Activated naive CD8-positive, alpha-beta T cell treated with anti-CD3 and anti-CD28 coated beads, Interleukin-2, amount 50 U/mL, for 24 hours (primary cell): ENCODE data around the gene C5orf15.
A peak's percentile ranks its signal among the peaks of the same experiment; 100 is the strongest.

Source experiments
- ATAC-seq: fragments of 150-1000 bp; cut with Tn5 transposase; one replicate; pipeline ENCODE4 v1.10.0; 2021
- DNase-seq: peaks from one replicate; pipeline ENCODE4 v3.0.0; 2021
- H3K27ac Mint-ChIP-seq: one replicate; pipeline ENCODE4 v1.8.0; 2021; ENCODE audit warnings: mild to moderate bottlenecking, mixed read lengths
- H3K27me3 Mint-ChIP-seq: one replicate; pipeline ENCODE4 v1.8.0; 2021; ENCODE audit warnings: mixed read lengths
- H3K36me3 Mint-ChIP-seq: one replicate; pipeline ENCODE4 v1.8.0; 2021; ENCODE audit warnings: low read depth, mixed read lengths
- H3K4me1 Mint-ChIP-seq: one replicate; pipeline ENCODE4 v1.8.0; 2021; ENCODE audit warnings: mixed read lengths
- H3K4me3 Mint-ChIP-seq: one replicate; pipeline ENCODE4 v1.8.0; 2021; ENCODE audit warnings: mild to moderate bottlenecking, moderate library complexity, mixed read lengths
- H3K9me3 Mint-ChIP-seq: one replicate; pipeline ENCODE4 v1.8.0; 2021; ENCODE audit warnings: mixed read lengths

Gene C5orf15

GRCh38 chr5:133998042-133998441 is 29.6 kb upstream of the C5orf15 start:
- Mint-ChIP-seq H3K4me1 (peaks cover 74% of the 10 kb centered on the region), H3K36me3 (peaks cover 46% of the 10 kb centered on the region), H3K4me3 (no peak overlapping the region), H3K9me3 (no peaks in the 10 kb centered on the region), H3K27ac (no peak overlapping the region), H3K27me3 (no peaks in the 10 kb centered on the region)
- DNase-seq (no peak), ATAC-seq (no peak)

GRCh38 chr5:133996683-133997252 is 28.3 kb upstream of the C5orf15 start:
- Mint-ChIP-seq H3K9me3 (no peaks in the 10 kb centered on the region), H3K36me3 (peaks cover 37% of the 10 kb centered on the region), H3K4me1 (peaks cover 61% of the 10 kb centered on the region), H3K27ac (no peak overlapping the region), H3K4me3 (no peak overlapping the region), H3K27me3 (no peaks in the 10 kb centered on the region)
- DNase-seq (no peak), ATAC-seq (no peak)

DNA sequence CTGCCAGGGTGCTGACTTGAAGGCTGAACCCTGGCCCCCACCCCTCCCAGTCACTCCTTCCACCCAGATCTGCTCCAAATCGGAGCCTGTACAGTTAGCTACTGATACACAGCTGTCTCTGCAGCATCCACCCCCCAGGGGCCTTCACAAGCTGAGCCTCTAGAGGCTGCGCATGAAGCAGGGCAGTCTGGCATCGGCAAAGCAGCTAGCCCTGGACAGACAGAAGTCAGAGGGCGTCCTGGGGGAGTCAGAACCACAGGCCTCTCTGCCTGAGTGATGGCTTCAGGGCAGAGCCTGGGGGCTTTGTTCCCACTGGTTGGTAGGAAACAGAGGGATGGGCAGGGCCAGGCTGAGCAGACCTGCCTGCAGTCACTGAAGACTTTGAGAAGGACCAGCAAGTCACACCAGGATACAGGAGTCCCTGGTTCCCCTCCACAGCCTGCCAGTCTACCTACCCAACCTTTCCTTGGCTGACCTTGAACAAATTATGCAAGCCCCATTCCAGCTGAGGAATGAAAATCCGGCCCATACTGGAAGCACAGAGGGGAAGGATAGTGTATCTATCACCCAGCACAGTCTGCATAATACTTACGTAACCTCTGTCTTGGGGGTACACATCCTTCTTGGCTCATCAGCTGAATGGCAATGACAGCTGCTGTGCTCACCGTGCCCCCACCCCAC is 27.6 kb upstream of the C5orf15 start:
- Mint-ChIP-seq H3K27me3 (no peaks in the 10 kb centered on the region), H3K4me3 (no peak overlapping the region), H3K36me3 (peaks cover 38% of the 10 kb centered on the region), H3K27ac (no peak overlapping the region), H3K9me3 (no peaks in the 10 kb centered on the region), H3K4me1 (peaks cover 55% of the 10 kb centered on the region)
- ATAC-seq (no peak), DNase-seq (no peak)

DNA sequence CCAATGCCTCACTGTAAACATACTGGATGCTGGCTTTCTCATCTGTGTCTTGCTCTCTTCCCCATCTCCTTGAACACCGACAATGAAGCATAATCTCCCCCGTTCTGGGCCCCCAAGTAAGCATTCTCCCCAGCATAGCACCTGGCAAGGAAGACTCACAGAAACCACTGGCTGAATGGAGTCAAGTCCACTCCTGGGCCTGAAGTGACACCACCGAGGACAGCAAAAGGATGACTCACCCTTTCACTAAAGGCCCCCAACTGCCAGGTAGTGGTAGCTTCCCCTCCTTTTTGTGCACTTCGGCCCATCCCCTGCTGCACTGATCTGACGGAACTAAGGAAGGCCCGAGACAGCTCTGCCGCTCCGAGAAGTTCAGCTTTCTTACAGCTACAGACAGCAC is 26.9 kb upstream of the C5orf15 start:
- Mint-ChIP-seq H3K4me3 (no peak overlapping the region), H3K27ac (peak overlapping the region; percentile 53), H3K36me3 (peaks cover 40% of the 10 kb centered on the region), H3K4me1 (peaks cover 50% of the 10 kb centered on the region), H3K27me3 (no peaks in the 10 kb centered on the region), H3K9me3 (no peaks in the 10 kb centered on the region)
- DNase-seq (no peak), ATAC-seq (peak; percentile 30)

DNA sequence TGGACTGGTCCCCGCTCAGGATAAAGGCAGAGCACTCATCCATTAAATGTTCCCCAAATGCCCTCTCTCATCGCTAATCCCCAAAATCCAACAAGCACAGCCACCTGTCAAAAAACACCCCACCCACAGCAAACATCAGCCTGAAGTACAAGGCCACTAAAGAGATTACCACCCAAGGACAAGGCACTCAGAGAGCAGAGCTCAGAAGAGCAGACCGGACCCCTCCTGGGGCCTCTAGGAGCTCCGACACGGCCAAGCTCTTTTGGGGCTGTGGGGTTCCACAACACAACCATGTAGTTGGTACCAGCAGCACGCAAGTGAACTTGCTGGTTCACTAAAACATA is 26.5 kb upstream of the C5orf15 start:
- ATAC-seq (no peak), DNase-seq (no peak)
- peak overlapping the region; percentile 53 for H3K27ac Mint-ChIP-seq
- no peak overlapping the region for H3K4me3 Mint-ChIP-seq
- H3K4me1 Mint-ChIP-seq: peaks cover 46% of the 10 kb centered on the region
- peaks cover 40% of the 10 kb centered on the region for H3K36me3 Mint-ChIP-seq
- no peaks in the 10 kb centered on the region for H3K9me3 Mint-ChIP-seq
- no peaks in the 10 kb centered on the region for H3K27me3 Mint-ChIP-seq

GRCh38 chr5:133994297-133994989 is 26.0 kb upstream of the C5orf15 start:
- no peaks in the 10 kb centered on the region for H3K27me3 Mint-ChIP-seq
- peaks cover 37% of the 10 kb centered on the region for H3K36me3 Mint-ChIP-seq
- no peak for DNase-seq
- ATAC-seq: no peak
- no peak overlapping the region for H3K4me3 Mint-ChIP-seq
- H3K27ac Mint-ChIP-seq: no peak overlapping the region
- H3K4me1 Mint-ChIP-seq: peaks cover 41% of the 10 kb centered on the region
- no peaks in the 10 kb centered on the region for H3K9me3 Mint-ChIP-seq

GRCh38 chr5:133993185-133993936 is 24.9 kb upstream of the C5orf15 start:
- Mint-ChIP-seq H3K4me1 (peaks cover 37% of the 10 kb centered on the region), H3K27ac (no peak overlapping the region), H3K36me3 (peaks cover 45% of the 10 kb centered on the region), H3K9me3 (no peaks in the 10 kb centered on the region), H3K4me3 (no peak overlapping the region), H3K27me3 (no peaks in the 10 kb centered on the region)
- ATAC-seq (no peak), DNase-seq (no peak)

DNA sequence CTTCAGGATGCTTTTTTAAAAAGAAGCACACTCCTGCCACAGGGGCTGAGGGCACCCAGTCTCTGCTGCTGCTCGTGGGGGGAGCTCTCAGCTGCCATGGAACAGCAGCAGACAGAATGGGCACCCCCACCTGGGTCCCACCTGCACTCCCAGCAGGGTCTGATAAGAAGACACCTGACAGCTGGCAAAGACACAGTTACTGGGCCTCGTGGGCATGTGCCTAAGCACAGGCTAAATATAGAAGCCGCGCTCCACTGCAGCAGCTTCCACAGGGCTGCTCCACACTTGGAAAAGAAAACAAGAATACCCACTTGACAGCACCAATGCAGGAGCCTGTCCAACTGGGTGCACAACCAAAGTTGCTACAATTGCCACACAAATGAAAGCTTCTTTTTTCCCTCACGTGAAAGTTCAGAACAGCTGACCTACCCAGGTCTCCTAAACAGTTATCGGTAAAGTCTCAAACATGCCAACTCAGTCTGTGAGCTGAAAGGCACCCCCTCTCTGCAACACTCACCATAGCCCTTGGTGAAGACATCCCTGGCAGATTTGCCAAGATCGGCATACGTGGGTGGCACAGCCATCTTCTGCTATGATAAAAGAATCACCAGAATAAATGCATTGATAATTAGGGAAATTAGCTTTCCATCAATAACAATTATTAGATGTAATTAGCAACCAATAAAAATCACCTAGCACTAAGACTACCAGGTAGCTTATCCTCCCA is 24.2 kb upstream of the C5orf15 start:
- peaks cover 49% of the 10 kb centered on the region for H3K36me3 Mint-ChIP-seq
- no peaks in the 10 kb centered on the region for H3K27me3 Mint-ChIP-seq
- H3K9me3 Mint-ChIP-seq: no peaks in the 10 kb centered on the region
- no peak overlapping the region for H3K4me3 Mint-ChIP-seq
- no peak overlapping the region for H3K27ac Mint-ChIP-seq
- H3K4me1 Mint-ChIP-seq: peaks cover 33% of the 10 kb centered on the region
- ATAC-seq: no peak
- DNase-seq: no peak

- peaks cover 24% of the 10 kb centered on the region for H3K4me1 Mint-ChIP-seq
Observed at GRCh38 chr5:133991171-133991910, 22.9 kb upstream of the C5orf15 start.

DNA sequence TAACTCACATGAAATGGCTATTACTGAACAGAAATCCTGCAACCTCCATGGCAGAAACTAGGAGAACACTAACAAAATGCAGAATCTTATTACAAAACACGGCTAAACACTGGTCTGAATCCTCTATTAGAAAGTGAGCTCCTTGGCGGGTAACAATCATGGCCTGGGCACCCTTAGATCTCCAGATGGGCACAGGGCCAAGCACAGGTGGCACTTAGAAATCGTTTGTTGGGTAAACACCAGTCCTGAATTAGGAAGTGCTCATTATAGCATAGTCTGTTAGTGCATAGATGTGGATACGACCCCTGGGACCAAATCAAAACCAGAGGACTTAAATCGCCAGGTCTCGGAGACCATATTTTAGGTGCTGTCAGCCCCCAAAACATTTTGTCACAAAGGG is 22.0 kb upstream of the C5orf15 start:
- no peak for ATAC-seq
- H3K4me3 Mint-ChIP-seq: no peak overlapping the region
- H3K36me3 Mint-ChIP-seq: peaks cover 57% of the 10 kb centered on the region
- H3K4me1 Mint-ChIP-seq: peaks cover 18% of the 10 kb centered on the region
- H3K27ac Mint-ChIP-seq: no peak overlapping the region
- no peaks in the 10 kb centered on the region for H3K27me3 Mint-ChIP-seq
- no peaks in the 10 kb centered on the region for H3K9me3 Mint-ChIP-seq
- DNase-seq: no peak

More at GRCh38 chr5:133991171-133991910, 22.9 kb upstream of the C5orf15 start:
- no peak for ATAC-seq
- H3K4me3 Mint-ChIP-seq: no peak overlapping the region
- H3K27ac Mint-ChIP-seq: no peak overlapping the region
- DNase-seq: no peak
- no peaks in the 10 kb centered on the region for H3K9me3 Mint-ChIP-seq
- no peaks in the 10 kb centered on the region for H3K27me3 Mint-ChIP-seq
- peaks cover 49% of the 10 kb centered on the region for H3K36me3 Mint-ChIP-seq

GRCh38 chr5:133985540-133986180 is 17.2 kb upstream of the C5orf15 start:
- DNase-seq: no peak
- peaks cover 73% of the 10 kb centered on the region for H3K36me3 Mint-ChIP-seq

DNA sequence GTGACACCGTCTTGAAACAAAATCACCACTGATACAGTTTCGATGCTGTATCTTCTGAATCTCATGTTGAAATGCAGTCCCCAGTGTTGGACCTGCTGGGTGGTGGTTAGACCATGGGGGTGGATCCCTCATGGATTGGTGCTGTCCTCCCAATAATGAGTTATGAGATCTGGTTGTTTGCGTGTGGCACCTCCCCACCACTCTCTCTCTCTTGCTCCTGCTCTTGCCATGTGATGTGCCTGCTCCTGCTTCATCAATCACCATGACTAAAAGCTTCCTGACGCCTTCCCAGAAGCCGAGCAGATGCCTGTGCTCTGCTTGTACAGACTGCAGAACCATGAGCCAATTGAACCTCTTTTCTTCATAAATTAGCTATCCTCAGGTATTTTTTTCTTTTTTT is 15.2 kb upstream of the C5orf15 start:
- ATAC-seq: peak; percentile 4
- Mint-ChIP-seq H3K9me3 (no peaks in the 10 kb centered on the region), H3K4me1 (peaks cover 17% of the 10 kb centered on the region), H3K36me3 (peaks cover 68% of the 10 kb centered on the region), H3K4me3 (no peak overlapping the region), H3K27me3 (no peaks in the 10 kb centered on the region), H3K27ac (peak overlapping the region; percentile 84)
- no peak for DNase-seq

More at GRCh38 chr5:133985540-133986180, 17.2 kb upstream of the C5orf15 start:
- H3K4me3 Mint-ChIP-seq: no peak overlapping the region
- no peaks in the 10 kb centered on the region for H3K27me3 Mint-ChIP-seq
- no peak for ATAC-seq
- no peak overlapping the region for H3K27ac Mint-ChIP-seq
- H3K9me3 Mint-ChIP-seq: no peaks in the 10 kb centered on the region
- peaks cover 7% of the 10 kb centered on the region for H3K4me1 Mint-ChIP-seq

DNA sequence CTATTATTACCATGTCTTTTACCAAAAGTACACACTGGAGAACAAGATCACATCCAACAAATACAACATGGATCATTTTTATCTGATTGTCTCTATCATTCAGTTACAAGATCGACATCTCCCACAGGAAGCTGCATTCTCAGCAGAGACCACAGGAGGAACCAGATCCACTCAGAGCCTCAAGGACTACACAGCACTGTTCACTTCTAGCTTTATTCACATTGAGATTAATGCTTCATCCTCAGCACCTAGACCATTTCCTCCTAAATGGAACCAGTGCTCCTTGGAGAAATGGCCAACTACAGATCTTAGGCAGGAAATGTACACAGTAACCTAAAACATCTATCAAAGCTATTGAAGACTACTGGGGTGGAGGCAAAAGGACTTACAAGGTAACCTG is 13.3 kb upstream of the C5orf15 start:
- peaks cover 79% of the 10 kb centered on the region for H3K36me3 Mint-ChIP-seq
- ATAC-seq: no peak
- peak overlapping the region; percentile 9 for H3K27ac Mint-ChIP-seq

More for the DNA sequence above, 13.3 kb upstream of the C5orf15 start:
- no peaks in the 10 kb centered on the region for H3K9me3 Mint-ChIP-seq
- H3K27me3 Mint-ChIP-seq: no peaks in the 10 kb centered on the region
- H3K4me1 Mint-ChIP-seq: peaks cover 34% of the 10 kb centered on the region
- DNase-seq: no peak
- H3K4me3 Mint-ChIP-seq: no peak overlapping the region
